NCI-H128 (cell line): ENCODE data around the gene AGL.
"Not testable (repeated sequence)": the region's sequence is repeated elsewhere in the genome, so short reads cannot be mapped to it uniquely, and the experiment has no call there.

Source experiments
- DNase-seq: peaks from one replicate; lab custom pipeline; 2025; ENCODE audit not compliant: unreplicated experiment; lab: John Stamatoyannopoulos, UW

Gene AGL

DNA sequence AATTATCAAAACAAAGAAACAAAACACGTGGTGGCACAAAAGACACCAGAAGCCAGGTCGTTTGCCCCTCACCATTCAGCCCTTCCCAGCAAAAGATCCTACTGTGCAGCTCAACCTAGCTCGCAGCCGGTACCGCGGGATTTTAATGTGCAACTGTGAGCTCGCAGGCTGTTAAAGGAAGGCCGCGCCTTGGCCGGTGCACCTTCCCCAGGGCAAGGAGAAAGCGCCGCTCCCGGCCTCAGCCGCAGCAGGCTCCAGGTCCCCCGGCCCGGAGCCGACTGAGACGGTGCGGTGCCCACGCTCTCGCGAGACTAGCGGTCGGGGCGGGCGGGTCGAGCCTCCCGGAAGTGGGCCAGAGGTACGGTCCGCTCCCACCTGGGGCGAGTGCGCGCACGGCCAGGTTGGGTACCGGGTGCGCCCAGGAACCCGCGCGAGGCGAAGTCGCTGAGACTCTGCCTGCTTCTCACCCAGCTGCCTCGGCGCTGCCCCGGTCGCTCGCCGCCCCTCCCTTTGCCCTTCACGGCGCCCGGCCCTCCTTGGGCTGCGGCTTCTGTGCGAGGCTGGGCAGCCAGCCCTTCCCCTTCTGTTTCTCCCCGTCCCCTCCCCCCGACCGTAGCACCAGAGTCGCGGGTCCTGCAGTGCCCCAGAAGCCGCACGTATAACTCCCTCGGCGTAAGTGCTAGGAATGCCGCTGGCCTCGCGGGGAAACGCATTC, at the start of gene AGL:
Gene AGL (plus strand): TSS at position 618 of the 715 bp plus-strand sequence. CDS start 682 bp downstream, outside the sequence.
- peak; percentile 78 for DNase-seq

- no peak for DNase-seq
Measured at GRCh38 chr1:99801584-99801983, 48.6 kb upstream of the AGL start.

DNA sequence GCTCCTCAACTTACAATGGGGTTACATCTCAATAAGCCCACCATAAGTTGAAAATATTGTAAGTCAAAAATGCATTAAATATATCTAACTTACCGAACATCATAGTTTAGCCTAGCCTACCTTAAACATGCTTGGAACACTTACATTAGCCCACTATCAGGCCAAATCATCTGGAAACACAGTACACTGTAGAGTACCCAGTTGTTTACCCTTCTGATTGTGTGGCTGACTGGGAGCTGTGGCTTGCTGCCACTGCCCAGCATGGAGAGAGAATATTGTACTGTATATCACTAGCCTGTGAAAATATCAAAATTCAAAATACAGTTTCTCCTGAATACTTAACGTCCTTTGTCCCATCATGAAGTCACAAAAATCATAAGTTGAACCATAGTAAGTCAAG, 43.3 kb upstream of the AGL start:
- DNase-seq, result no peak

DNA sequence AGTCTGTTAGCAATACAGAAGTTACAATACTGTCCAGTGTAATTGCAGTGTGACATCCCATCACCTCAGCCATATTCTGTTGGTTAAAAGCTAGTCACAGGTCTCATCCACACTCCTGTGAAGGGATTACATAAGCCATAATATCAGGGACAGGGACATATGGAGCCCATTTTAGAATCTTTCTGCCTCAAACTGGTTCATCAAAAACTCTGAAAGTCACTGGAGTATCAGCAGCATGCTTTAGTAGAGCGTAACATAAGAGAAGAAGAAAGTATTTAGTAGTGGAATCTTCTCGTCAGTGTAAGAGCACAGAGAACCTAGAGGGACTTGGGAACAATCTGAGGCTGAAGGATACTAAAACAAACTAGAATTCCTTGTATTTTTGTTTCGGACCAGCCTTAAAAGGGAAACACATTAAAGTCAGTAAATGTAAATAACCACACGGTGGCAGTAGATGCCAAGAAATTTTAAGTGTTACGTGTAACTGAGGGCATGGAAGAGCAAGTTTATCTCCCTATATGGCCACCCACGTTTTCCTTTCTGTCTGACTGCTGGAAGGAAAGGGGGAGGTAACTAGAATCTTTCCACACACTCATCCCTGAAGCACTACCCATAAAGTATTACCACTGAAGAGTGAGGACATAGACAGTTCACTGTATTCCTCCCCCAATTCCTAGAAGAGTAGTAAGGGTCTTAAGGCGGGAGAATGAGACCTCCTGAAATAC, 41.6 kb upstream of the AGL start:
- DNase-seq, result peak; percentile 71

GRCh38 chr1:99811075-99811474, 39.1 kb upstream of the AGL start:
- DNase-seq, result no peak

- DNase-seq, result no peak
Measured at GRCh38 chr1:99811747-99812146, 38.4 kb upstream of the AGL start.

DNA sequence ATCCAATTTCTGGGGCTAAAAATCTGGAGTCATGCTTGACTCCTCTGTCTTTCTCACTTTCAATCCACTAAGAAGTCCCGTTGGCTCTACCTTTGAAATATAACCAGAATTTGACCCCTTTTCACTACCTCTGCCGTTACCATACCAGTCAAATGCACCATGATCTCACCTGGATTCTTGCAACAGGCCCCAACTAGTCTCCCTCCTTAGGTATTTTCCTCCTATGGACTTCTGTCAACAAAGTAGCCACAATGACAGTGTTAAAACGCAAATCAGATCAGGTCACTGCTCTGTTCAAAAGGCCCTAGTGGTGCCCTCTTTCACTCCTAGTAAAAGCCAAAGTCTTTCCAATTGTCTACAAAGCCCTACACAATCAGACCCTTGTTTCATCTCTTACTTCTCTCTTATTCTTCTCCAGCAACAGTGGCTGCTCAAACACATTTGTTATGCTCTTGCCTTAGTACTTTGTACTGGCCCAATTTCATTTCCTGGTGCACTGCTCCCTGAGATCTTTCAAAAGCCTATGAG, 35.7 kb upstream of the AGL start:
- DNase-seq, result no peak

GRCh38 chr1:99816656-99817055, 33.5 kb upstream of the AGL start:
- no peak for DNase-seq

- no peak for DNase-seq
Measured at GRCh38 chr1:99818063-99818699, 32.0 kb upstream of the AGL start.

DNA sequence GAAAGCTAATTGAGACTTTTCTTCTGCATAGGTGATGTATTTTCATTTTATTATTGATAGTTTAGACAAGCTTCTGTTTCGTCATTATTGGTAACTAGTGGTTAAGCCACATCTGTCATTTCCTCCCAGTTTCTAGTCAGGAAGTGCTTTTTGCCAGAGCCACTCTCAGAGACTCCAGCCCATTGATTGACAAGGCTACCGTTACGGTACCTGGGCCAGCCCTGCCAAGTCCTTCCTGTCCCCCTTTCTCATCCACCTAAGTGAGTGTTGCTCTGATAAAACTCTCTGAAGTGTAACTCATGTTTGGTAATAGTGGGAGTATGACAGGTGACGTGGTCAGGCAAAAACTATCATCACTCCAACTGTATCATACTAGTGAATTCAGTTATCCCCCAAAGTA, 29.6 kb upstream of the AGL start:
- no peak for DNase-seq

DNA sequence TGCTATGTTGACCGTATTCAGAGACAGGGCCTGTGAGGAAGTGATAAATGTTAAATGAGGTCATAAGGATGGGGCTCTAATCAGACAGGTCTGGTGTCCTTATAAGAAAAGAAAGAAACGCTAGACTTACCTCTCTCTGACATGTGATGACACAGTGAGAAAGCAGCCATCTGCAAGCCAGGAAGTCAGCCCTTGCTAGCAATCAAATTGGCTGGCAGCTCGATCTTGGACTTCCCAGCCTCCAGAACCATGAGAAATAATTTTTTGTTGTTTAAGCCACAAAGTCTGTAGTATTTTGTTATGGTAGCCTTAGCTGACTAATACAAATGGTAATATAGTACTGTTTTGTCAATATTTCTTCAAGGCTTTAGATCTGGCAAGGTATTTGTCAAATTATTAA, 25.1 kb upstream of the AGL start:
- DNase-seq, result no peak

DNA sequence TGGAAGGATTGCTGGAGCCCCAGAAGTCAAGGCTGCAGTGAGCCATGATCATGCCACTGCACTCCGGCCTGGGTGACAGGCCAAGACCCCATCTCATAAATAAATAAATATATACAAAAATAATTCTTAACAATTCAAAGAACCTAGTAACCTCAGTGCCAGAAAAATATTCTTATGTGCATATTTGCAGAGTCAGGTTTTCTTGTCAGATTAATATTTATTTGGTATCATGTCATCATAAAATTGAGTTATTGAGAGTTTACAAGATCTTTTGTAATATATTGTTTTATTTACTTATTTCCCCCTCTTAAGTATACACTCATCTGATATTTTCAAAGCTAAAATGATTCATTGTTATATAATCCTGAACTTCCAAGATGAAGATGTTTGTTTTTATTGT, 24.5 kb upstream of the AGL start:
- DNase-seq, result no peak

GRCh38 chr1:99827970-99828369, 22.2 kb upstream of the AGL start:
- DNase-seq, result no peak

GRCh38 chr1:99829269-99829668, 20.9 kb upstream of the AGL start:
- no peak for DNase-seq

DNA sequence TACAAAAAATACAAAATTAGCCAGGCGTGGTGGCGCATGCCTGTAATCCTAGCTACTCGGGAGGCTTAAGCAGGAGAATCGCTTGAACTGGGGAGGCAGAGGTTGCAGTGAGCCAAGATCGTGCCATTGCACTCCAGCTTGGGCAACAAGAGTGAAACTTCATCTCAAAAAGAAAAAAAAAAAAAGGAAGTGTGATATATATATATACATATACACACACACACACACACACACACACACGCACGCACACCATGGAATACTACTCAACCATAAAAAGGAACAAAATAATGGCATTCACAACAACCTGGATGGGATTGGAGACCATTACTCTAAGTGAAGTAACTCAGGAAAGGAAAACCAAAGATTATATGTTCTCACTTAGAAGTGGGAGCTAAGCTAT, 16.2 kb upstream of the AGL start:
- not testable (repeated sequence) for DNase-seq

DNA sequence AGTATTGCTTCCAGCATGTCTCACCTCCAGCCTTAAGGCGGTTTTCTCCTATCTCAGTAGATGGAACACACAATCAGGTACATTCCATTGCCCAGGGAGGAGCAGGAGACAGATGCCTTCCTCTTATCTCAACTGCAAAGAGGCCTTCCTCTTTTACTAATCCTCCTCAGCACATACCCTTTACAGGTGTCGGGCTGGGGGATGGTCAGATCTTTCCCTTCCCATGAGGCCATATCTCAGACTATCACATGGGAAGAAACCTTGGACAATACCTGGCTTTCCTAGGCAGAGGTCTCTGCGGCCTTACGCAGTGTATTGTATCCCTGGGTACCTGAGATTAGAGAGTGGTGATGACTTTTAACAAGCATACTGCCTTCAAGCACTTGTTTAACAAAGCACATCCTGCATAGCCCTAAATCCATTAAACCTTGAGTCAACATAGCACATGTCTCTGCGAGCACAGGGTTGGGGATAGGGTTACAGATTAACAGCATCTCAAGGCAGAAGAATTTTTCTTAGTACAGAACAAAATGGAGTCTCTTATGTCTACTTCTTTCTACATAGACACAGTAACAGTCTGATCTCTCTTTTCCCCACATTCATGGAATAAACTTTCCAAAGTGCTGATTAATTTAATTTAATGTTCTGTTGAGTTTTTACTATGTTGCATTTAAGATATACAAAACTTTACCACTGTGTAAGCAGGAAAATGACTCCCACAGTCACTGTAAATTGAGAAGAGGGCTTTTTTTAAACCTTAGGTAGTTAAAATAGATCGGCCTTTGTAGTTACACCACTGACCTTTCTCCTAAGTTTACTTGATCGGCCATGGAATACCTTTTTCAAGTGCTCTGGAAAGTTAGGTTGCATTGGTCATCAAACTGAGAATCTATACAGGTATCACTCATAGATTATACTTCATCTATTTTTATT, 13.7 kb upstream of the AGL start:
- DNase-seq, result not testable (repeated sequence)

- DNase-seq, result not testable (repeated sequence)
Measured at GRCh38 chr1:99840353-99840752, 9.8 kb upstream of the AGL start.

DNA sequence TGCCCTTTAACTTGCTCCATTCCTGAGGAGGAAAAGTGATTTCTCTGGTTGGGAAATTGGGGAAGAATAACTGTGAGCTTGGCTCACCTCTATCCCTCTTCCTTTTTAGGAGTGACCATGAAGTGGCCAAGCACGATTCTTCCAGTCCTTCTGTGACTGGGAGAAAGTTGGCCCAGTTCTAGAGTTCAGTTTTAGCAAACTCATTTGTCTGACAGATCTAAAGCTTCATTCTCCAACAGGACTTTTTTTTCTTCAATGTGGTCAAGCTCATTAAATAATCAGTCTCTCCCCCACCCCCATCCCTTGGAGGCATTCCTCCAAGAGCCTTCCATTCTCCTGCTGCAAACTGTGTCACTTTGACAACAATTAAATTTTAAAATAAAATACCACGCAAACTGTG, 6.4 kb upstream of the AGL start:
- DNase-seq, result no peak

DNA sequence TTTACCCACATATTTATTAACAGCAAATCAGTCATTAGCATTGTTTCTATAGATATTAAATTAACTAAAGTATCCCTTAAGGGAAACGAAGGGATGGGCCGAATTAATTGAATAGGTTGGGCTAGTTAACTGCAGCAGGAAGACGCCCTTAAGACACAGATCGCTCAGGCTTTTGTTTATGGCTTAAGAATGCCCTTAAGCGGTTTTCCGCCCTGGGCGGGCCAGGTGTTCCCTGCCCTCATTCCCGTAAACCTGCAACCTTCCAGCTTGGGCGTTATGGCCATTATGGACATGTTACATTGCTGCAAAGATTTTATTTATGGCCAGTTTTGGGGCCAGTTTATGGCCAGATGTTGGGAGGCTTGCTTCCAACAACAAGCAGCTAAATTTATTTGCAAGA, 5.0 kb upstream of the AGL start:
- not testable (repeated sequence) for DNase-seq

GRCh38 chr1:99849413-99849743, 783 bp upstream of the AGL start:
- DNase-seq, result no peak
